Liver (tissue), 9 donors: ENCODE measurements around the gene RAPGEF4. TPM values are rescaled to one million over a fixed set of nuclear protein-coding genes. Genes with fewer than 3 reads are reported as not detected.

Experiments
- DNase-seq: peaks from one replicate; pipeline ENCODE4 v3.0.0-alpha.2; 2017; ENCODE audit warnings: low spot score
- H3K27ac ChIP-seq, 2 donors: one replicate each; pipeline ENCODE4 v1.7.0; 2013; ENCODE audit warnings: inconsistent platforms in 2 of 2, low read length in 2 of 2, control low read depth in 1 of 2, low read depth in 1 of 2, mild to moderate bottlenecking in 1 of 2
- H3K27me3 ChIP-seq, 4 donors: one replicate each; pipeline versions ENCODE4 v1.6.1 to v1.7.0; 2013; ENCODE audit warnings: low read length in 3 of 4, inconsistent platforms in 1 of 4, mild to moderate bottlenecking in 1 of 4, moderate library complexity in 1 of 4; ENCODE audit not compliant: control insufficient read depth in 4 of 4, insufficient read depth in 4 of 4
- H3K36me3 ChIP-seq, 4 donors: one replicate each; pipeline versions ENCODE4 v1.6.1 to v1.7.0; 2013; ENCODE audit warnings: low read length in 3 of 4, mild to moderate bottlenecking in 3 of 4, low read depth in 1 of 4, moderate library complexity in 1 of 4; ENCODE audit not compliant: control insufficient read depth in 4 of 4, insufficient read depth in 3 of 4
- H3K4me1 ChIP-seq, 4 donors: one replicate each; pipeline versions ENCODE4 v1.6.1 to v1.7.0; 2013; ENCODE audit warnings: low read length in 3 of 4, mild to moderate bottlenecking in 3 of 4, moderate library complexity in 1 of 4; ENCODE audit not compliant: control insufficient read depth in 4 of 4, insufficient read depth in 4 of 4
- H3K4me3 ChIP-seq, 3 donors: one replicate each; pipeline versions ENCODE4 v1.6.1 to v1.7.0; 2013; ENCODE audit warnings: low read length in 3 of 3, control low read depth in 1 of 3, low read depth in 1 of 3, mild to moderate bottlenecking in 1 of 3
- H3K9ac ChIP-seq, 2 donors: one replicate each; pipeline ENCODE4 v1.7.0; 2013; ENCODE audit warnings: low read length in 2 of 2, mild to moderate bottlenecking in 2 of 2, moderate library complexity in 2 of 2, control low read depth in 1 of 2, low read depth in 1 of 2
- H3K9me3 ChIP-seq, 4 donors: one replicate each; pipeline versions ENCODE4 v1.6.1 to v1.7.0; 2013; ENCODE audit warnings: low read length in 3 of 4; ENCODE audit not compliant: control insufficient read depth in 4 of 4
- ATF3 ChIP-seq: IDR thresholded peaks from 2 replicates; pipeline ENCODE4 v1.6.1; 2016; ENCODE audit warnings: antibody characterized with exemption
- CTCF ChIP-seq: fragments of 150-350 bp; IDR thresholded peaks from 2 replicates; pipeline ENCODE4 v1.5.1; 2017; ENCODE audit warnings: improper control_type of control experiment, low read depth, low read length; ENCODE audit not compliant: missing input control
- EGR1 ChIP-seq, 2 donors: IDR thresholded peaks; 2 replicates each; pipeline ENCODE4 v1.6.1; 2016 to 2018; ENCODE audit warnings: antibody characterized with exemption in 2 of 2, low read depth in 2 of 2
- FOXA1 ChIP-seq: IDR thresholded peaks from 2 replicates; pipeline ENCODE4 v1.6.1; 2016; ENCODE audit warnings: antibody characterized with exemption
- FOXA2 ChIP-seq: IDR thresholded peaks from 2 replicates; pipeline ENCODE4 v1.6.1; 2016; ENCODE audit warnings: antibody characterized with exemption
- GABPA ChIP-seq, 2 donors: IDR thresholded peaks in 1 of 2; conservative IDR thresholded peaks in 1 of 2; 2 replicates each; pipeline ENCODE4 v1.6.1; 2016; ENCODE audit warnings: antibody characterized with exemption in 2 of 2, mild to moderate bottlenecking in 1 of 2, moderate library complexity in 1 of 2
- HNF4A ChIP-seq, 2 donors: conservative IDR thresholded peaks; 2 replicates each; pipeline ENCODE4 v1.6.1; 2016; ENCODE audit warnings: antibody characterized with exemption in 2 of 2, mild to moderate bottlenecking in 2 of 2
- HNF4G ChIP-seq: IDR thresholded peaks from 2 replicates; pipeline ENCODE4 v1.6.1; 2016; ENCODE audit warnings: antibody characterized with exemption
- JUND ChIP-seq, 2 donors: IDR thresholded peaks; 2 replicates each; pipeline ENCODE4 v1.6.1; 2016; ENCODE audit warnings: antibody characterized with exemption in 2 of 2
- MAX ChIP-seq: IDR thresholded peaks from 2 replicates; pipeline ENCODE4 v1.6.1; 2016; ENCODE audit warnings: antibody characterized with exemption
- NR2F2 ChIP-seq: IDR thresholded peaks from 2 replicates; pipeline ENCODE4 v1.6.1; 2016; ENCODE audit warnings: antibody characterized with exemption
- RAD21 ChIP-seq, 2 donors: IDR thresholded peaks; 2 replicates each; pipeline ENCODE4 v1.6.1; 2016; ENCODE audit warnings: antibody characterized with exemption in 2 of 2, mild to moderate bottlenecking in 2 of 2
- REST ChIP-seq: IDR thresholded peaks from 2 replicates; pipeline ENCODE4 v1.6.1; 2016; ENCODE audit warnings: antibody characterized with exemption, mild to moderate bottlenecking
- RXRA ChIP-seq, 2 donors: IDR thresholded peaks; 2 replicates each; pipeline ENCODE4 v1.6.1; 2017 to 2018; ENCODE audit warnings: antibody characterized with exemption in 2 of 2, mild to moderate bottlenecking in 1 of 2
- SP1 ChIP-seq: IDR thresholded peaks from 2 replicates; pipeline ENCODE4 v1.6.1; 2018; ENCODE audit warnings: antibody characterized with exemption, mild to moderate bottlenecking
- TAF1 ChIP-seq: conservative IDR thresholded peaks from 2 replicates; pipeline ENCODE4 v1.6.1; 2016; ENCODE audit warnings: antibody characterized with exemption, mild to moderate bottlenecking
- YY1 ChIP-seq: IDR thresholded peaks from 2 replicates; pipeline ENCODE4 v1.6.1; 2016; ENCODE audit warnings: antibody characterized with exemption, mild to moderate bottlenecking
- ZBTB33 ChIP-seq: IDR thresholded peaks from 2 replicates; pipeline ENCODE4 v1.6.1; 2016; ENCODE audit warnings: antibody characterized with exemption
- WGBS: extraction: QIAGEN DNeasy Blood & Tissue Kit; methylation state at CpG from one replicate; pipeline ENCODE4 v1.1.7; 2013; 5-methylcytosine and 5-hydroxymethylcytosine counted together
- polyA plus RNA-seq, 2 donors: library from polyadenylated mRNA; stranded (reverse) in 1 of 2; unstranded in 1 of 2; fragments of 200-250 nt in 1 of 2; fragments of >200 nt in 1 of 2; fragmentation: Nextera tagmentation in 1 of 2; extraction: Ambion mirVana in 1 of 2; gene quantifications; one replicate each; pipeline versions ENCODE4 v1.2.1 to v1.2.3, GENCODE V29; 2013 to 2015
- total RNA-seq, 2 donors: library from RNA; depleted of rRNA; stranded (reverse); fragments of >200 nt; gene quantifications; one replicate each; pipeline ENCODE4 v1.2.3, GENCODE V29; 2014
- donor health status: healthy.
- donor health status: healthy.
- donor health status: healthy.
- donor health status: healthy.
- donor health status: healthy.

The RAPGEF4 gene
- total and polyA plus RNA-seq, 4 donors, result 1.5 to 18.2 (median 8.3) TPM

DNA sequence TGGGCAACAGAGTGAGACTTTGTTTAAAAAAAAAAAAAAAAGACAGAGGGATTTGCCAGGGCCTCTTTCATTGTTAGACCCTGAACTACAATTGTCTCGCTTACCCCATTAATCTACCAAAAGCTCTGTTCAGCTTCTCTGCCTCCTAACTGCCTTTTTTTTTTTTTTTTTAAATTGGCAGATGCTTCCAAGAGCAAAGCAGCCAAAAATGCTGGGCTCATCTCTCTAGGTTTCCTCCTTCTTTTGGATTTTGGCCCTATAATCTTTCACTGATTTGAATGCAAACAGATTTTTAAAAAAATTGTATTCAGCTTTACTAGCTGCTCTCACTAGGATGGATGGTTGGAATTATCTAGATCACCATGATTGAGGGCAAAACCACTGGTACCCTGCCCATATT lies 33.2 kb upstream of the RAPGEF4 start:
- Histone ChIP-seq H3K27ac (no peak overlapping the region), H3K4me3 (no peak overlapping the region), H3K36me3 (no peaks in the 10 kb centered on the region), H3K27me3 (no peaks in the 10 kb centered on the region), H3K4me1 (no peaks in the 10 kb centered on the region), H3K9me3 (no peaks in the 10 kb centered on the region), H3K9ac (no peak overlapping the region)
- TF ChIP-seq REST (no peak), HNF4G (no peak), RXRA (IDR thresholded peaks at IDR 0.05) (no peak), RAD21 (IDR thresholded peaks at IDR 0.05) (no peak), NR2F2 (no peak), HNF4A (conservative IDR thresholded peaks at IDR 0.05) (no peak), JUND (IDR thresholded peaks at IDR 0.05) (no peak), YY1 (no peak), EGR1 (IDR thresholded peaks at IDR 0.05; ENCODE audit: low read depth in 2 of 2) (no peak), GABPA (IDR thresholded peaks at IDR 0.05 in 1 of 2, conservative IDR thresholded peaks at IDR 0.05 in 1 of 2) (no peak), TAF1 (no peak), FOXA1 (no peak), MAX (no peak), CTCF (no peak), ATF3 (no peak), FOXA2 (no peak), SP1 (no peak), ZBTB33 (no peak)
- no peak for DNase-seq
- 95% methylated on average over 1 of the region's 1 CpG for WGBS
